HEK293 (cell line): ENCODE measurements around the gene RRP1.

ENCODE experiments used
- YY1 ChIP-seq: fragments of 450-650 bp; formaldehyde crosslinking; IDR thresholded peaks from 2 replicates; pipeline ENCODE4 v1.5.1; 2018; ENCODE audit warnings: missing biosample characterization, missing genetic modification characterization
- ZNF140 ChIP-seq: fragments of 450-650 bp; formaldehyde crosslinking; IDR thresholded peaks from 2 replicates; pipeline ENCODE4 v1.5.1; 2016; ENCODE audit warnings: missing biosample characterization, missing genetic modification characterization
- ZNF274 ChIP-seq, 2 experiments: fragments of 200-500 bp in 1 of 2; fragments of 450-650 bp in 1 of 2; sonication (Bioruptor generic) in 1 of 2; formaldehyde crosslinking in 1 of 2; IDR thresholded peaks; 2 replicates each; pipeline versions ENCODE4 v1.5.1 to v1.6.1; 2014 to 2016; ENCODE audit warnings: borderline replicate concordance in 1 of 2, inconsistent platforms in 1 of 2, low read length in 1 of 2, missing biosample characterization in 1 of 2, missing genetic modification characterization in 1 of 2
- ZNF335 ChIP-seq: fragments of 450-650 bp; formaldehyde crosslinking; conservative IDR thresholded peaks from 2 replicates; pipeline ENCODE4 v1.5.1; 2016; ENCODE audit warnings: missing biosample characterization, missing genetic modification characterization
- ZNF645 ChIP-seq: fragments of 450-650 bp; formaldehyde crosslinking; IDR thresholded peaks from 2 replicates; pipeline ENCODE4; 2016; ENCODE audit warnings: missing biosample characterization, missing genetic modification characterization
- ZNF776 ChIP-seq: fragments of 450-650 bp; formaldehyde crosslinking; IDR thresholded peaks from 2 replicates; pipeline ENCODE4 v1.5.0; 2017; ENCODE audit warnings: missing biosample characterization, missing genetic modification characterization, borderline replicate concordance
- TF ChIP-seq, protein P1 (sequence below): fragments of 450-650 bp; formaldehyde crosslinking; IDR thresholded peaks from 2 replicates; pipeline ENCODE4 v1.5.1; 2016; ENCODE audit warnings: missing biosample characterization, missing genetic modification characterization

GRCh38 chr21:43794857-43795256 lies 5.5 kb downstream of the RRP1 start:
- TF ChIP-seq, protein P1, sequence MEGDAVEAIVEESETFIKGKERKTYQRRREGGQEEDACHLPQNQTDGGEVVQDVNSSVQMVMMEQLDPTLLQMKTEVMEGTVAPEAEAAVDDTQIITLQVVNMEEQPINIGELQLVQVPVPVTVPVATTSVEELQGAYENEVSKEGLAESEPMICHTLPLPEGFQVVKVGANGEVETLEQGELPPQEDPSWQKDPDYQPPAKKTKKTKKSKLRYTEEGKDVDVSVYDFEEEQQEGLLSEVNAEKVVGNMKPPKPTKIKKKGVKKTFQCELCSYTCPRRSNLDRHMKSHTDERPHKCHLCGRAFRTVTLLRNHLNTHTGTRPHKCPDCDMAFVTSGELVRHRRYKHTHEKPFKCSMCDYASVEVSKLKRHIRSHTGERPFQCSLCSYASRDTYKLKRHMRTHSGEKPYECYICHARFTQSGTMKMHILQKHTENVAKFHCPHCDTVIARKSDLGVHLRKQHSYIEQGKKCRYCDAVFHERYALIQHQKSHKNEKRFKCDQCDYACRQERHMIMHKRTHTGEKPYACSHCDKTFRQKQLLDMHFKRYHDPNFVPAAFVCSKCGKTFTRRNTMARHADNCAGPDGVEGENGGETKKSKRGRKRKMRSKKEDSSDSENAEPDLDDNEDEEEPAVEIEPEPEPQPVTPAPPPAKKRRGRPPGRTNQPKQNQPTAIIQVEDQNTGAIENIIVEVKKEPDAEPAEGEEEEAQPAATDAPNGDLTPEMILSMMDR (tag by site-specific recombination), result no peak
- no peak for TF ChIP-seq ZNF645 (tag by site-specific recombination)
- TF ChIP-seq ZNF776 (tag by site-specific recombination), result no peak
- no peak for TF ChIP-seq YY1 (tag by site-specific recombination)
- no peak for TF ChIP-seq ZNF140 (tag by site-specific recombination)
- no peak for TF ChIP-seq ZNF274 (IDR thresholded peaks at IDR 0.05; ENCODE audit: low read length)
- TF ChIP-seq ZNF274 (tag by site-specific recombination; IDR thresholded peaks at IDR 0.05; ENCODE audit: borderline replicate concordance), result no peak
- TF ChIP-seq ZNF335 (tag by site-specific recombination), result no peak
